ENCODE measurements around the gene MDP1. TPM values are rescaled to one million over a fixed set of nuclear protein-coding genes. Genes with fewer than 3 reads are reported as not detected.

MDP1 gene
- total RNA-seq, 4 donors from 2014 or later, result 7.4 to 17.5 (median 10.5) TPM

GRCh38 chr14:24190416-24190815 is 25.4 kb downstream of the MDP1 start:
- Histone ChIP-seq H3K4me1 (peaks cover 2 to 28% (median 14%) of the 10 kb centered on the region in 4 donors), H3K9me3 (no peaks in the 10 kb centered on the region), H3K36me3 (peaks cover 0 to 27% (median 0%) of the 10 kb centered on the region in 3 donors), H3K4me3 (no peak overlapping the region), H3K27ac (no peak overlapping the region), H3K27me3 (no peaks in the 10 kb centered on the region)
- TF ChIP-seq POLR2A (IDR thresholded peaks at IDR 0.05) (no peak), CTCF (IDR thresholded peaks at IDR 0.05) (no peak)
- DNase-seq, result no peak

- DNase-seq, result no peak
- no peak overlapping the region for H3K27ac ChIP-seq
- H3K9me3 ChIP-seq, result no peaks in the 10 kb centered on the region
- TF ChIP-seq POLR2A (IDR thresholded peaks at IDR 0.05) (no peak), CTCF (IDR thresholded peaks at IDR 0.05) (no peak)
- no peak overlapping the region for H3K4me3 ChIP-seq
- peaks cover under 1 to 22% (median 11%) of the 10 kb centered on the region in 4 donors for H3K4me1 ChIP-seq
- peaks cover 0 to 35% (median 0%) of the 10 kb centered on the region in 3 donors for H3K36me3 ChIP-seq
- H3K27me3 ChIP-seq, result no peaks in the 10 kb centered on the region
Observed at GRCh38 chr14:24189460-24189859, 26.4 kb downstream of the MDP1 start.

GRCh38 chr14:24189059-24189375 is 26.8 kb downstream of the MDP1 start:
- TF ChIP-seq CTCF (IDR thresholded peaks at IDR 0.05) (no peak), POLR2A (IDR thresholded peaks at IDR 0.05) (no peak)
- Histone ChIP-seq H3K36me3 (peaks cover 0 to 39% (median 0%) of the 10 kb centered on the region in 3 donors), H3K4me1 (peaks cover 0 to 18% (median 9%) of the 10 kb centered on the region in 4 donors), H3K27ac (peak overlapping the region in 3 of 4 donors; percentile 69 to 80 (median 69)), H3K4me3 (peak overlapping the region in 3 of 4 donors; percentile 76 to 80 (median 78)), H3K27me3 (no peaks in the 10 kb centered on the region), H3K9me3 (no peaks in the 10 kb centered on the region)
- DNase-seq, result no peak

GRCh38 chr14:24188251-24189058 is 27.4 kb downstream of the MDP1 start, which contains the start of gene IPO4:
Gene IPO4 (minus strand): TSS chr14:24188816. CDS start chr14:24188787, 29 bp downstream.
- Histone ChIP-seq H3K4me3 (peak within 1 kb of the TSS; percentile 58 to 80 (median 77)), H3K27ac (peak within 1 kb of the TSS; percentile 36 to 80 (median 69)), H3K36me3 (peaks cover 0 to 45% (median 0%) of the 10 kb centered on the region in 3 donors), H3K9me3 (no peaks in the 10 kb centered on the region), H3K27me3 (no peaks in the 10 kb centered on the region), H3K4me1 (peaks cover 0 to 18% (median 9%) of the 10 kb centered on the region in 4 donors)
- peak; percentile 93 to 98 (median 93) for DNase-seq
- TF ChIP-seq POLR2A (IDR thresholded peaks at IDR 0.05) (peak in 1 of 2 donors; percentile 29), CTCF (IDR thresholded peaks at IDR 0.05) (no peak)

GRCh38 chr14:24187539-24187915 is 28.3 kb downstream of the MDP1 start:
- DNase-seq, result no peak
- Histone ChIP-seq H3K4me1 (peaks cover 0 to 18% (median 9%) of the 10 kb centered on the region in 4 donors), H3K4me3 (peak overlapping the region in 2 of 4 donors; percentile 76 to 78), H3K27me3 (no peaks in the 10 kb centered on the region), H3K9me3 (no peaks in the 10 kb centered on the region), H3K36me3 (peaks cover 0 to 45% (median 0%) of the 10 kb centered on the region in 3 donors), H3K27ac (peak overlapping the region in 1 of 4 donors; percentile 80)
- TF ChIP-seq POLR2A (IDR thresholded peaks at IDR 0.05), result no peak
- TF ChIP-seq CTCF (IDR thresholded peaks at IDR 0.05), result no peak
